GM21367 (cell line): ENCODE measurements around the gene CDC14A.
A peak's percentile ranks its signal among the peaks of the same experiment; 100 is the strongest.
"Not testable (repeated sequence)": the region's sequence is repeated elsewhere in the genome, so short reads cannot be mapped to it uniquely, and the experiment has no call there.

ENCODE experiments used
- ATAC-seq: cut with Tn5 transposase; IDR thresholded peaks from one replicate; pipeline ENCODE4 v1.9.1; 2021; ENCODE audit not compliant: unreplicated experiment

Gene CDC14A

GRCh38 chr1:100332331-100332730 lies 20.0 kb upstream of the CDC14A start:
- ATAC-seq = no peak

GRCh38 chr1:100335436-100335835 lies 16.9 kb upstream of the CDC14A start:
- ATAC-seq = no peak

DNA sequence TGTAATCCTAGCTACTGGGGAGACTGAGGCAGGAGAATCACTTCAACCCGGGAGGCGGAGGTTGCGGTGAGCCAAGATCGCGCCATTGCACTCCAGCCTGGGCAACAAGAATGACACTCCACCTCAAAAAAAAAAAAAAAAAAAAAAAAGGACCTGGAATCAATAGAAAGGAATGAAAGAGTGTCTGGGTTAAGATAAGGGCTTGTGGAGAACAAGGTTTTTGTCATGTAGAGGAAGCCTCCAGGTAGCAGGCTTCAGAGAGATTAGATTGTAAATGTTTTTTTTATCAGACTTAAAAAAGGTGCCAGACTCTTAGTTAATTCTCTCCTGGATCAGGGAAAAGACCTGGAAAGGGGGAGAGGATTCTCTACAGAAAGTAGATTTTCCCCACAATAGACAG lies 14.4 kb upstream of the CDC14A start:
- ATAC-seq = not testable (repeated sequence)

DNA sequence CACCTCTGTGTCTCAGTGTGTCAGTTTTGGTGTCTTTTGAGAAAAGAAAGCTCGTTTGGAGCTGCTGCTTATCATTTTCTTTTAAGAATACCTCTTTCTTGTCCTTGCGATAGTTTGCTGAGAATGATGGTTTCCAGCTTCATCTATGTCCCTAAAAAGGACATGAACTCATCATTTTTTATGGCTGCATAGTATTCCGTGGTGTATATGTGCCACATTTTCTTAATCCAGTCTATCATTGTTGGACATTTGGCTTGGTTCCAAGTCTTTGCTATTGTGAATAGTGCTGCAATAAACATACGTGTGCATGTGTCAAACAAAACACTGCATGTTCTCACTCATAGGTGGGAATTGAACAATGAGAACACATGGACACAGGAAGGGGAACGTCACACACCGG lies 12.6 kb upstream of the CDC14A start:
- not testable (repeated sequence) for ATAC-seq

GRCh38 chr1:100340494-100340893 lies 11.8 kb upstream of the CDC14A start:
- no peak for ATAC-seq

- no peak for ATAC-seq
These were observed 10.0 kb upstream of the CDC14A start for GRCh38 chr1:100342348-100342747.

DNA sequence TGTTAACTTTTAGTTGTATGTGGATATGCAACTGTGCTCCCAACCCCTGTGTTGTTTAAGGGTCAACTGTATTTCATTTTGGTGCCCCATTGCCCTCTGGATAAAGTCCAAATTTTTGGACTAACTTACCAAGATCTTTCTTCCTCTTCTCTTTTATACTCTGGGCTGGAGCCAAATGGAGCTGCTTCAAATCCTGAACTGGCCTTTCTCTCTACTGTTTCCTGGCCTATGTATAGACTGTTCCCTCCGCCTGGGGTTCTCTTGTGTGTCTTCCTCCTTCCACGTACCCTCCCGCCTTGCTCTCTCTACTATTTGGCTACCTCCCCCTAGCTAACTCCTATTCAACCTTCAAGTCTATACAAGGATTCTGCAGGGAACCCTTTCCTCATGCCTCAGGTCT lies 8.4 kb upstream of the CDC14A start:
- ATAC-seq = no peak

- no peak for ATAC-seq
These were observed 7.5 kb upstream of the CDC14A start for GRCh38 chr1:100344774-100345173.

DNA sequence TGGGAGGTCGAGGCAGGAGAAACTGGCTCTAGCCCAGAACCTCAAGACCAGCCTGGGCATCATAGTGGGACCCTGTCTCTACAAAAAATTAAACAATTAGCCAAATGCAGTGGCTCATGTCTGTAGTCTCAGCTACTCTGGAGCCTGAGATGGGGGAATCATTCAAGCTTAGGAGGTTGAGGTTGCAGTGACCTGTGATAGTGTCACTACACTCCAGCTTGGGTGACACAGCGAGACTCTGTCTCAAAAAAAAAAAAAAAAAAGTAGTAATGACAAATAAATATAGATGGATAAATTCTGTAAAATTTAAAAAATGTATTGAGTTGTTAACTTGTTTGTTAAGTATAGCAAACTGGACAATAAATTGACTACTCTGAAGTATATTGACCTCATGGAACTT lies 5.9 kb upstream of the CDC14A start:
- no peak for ATAC-seq

DNA sequence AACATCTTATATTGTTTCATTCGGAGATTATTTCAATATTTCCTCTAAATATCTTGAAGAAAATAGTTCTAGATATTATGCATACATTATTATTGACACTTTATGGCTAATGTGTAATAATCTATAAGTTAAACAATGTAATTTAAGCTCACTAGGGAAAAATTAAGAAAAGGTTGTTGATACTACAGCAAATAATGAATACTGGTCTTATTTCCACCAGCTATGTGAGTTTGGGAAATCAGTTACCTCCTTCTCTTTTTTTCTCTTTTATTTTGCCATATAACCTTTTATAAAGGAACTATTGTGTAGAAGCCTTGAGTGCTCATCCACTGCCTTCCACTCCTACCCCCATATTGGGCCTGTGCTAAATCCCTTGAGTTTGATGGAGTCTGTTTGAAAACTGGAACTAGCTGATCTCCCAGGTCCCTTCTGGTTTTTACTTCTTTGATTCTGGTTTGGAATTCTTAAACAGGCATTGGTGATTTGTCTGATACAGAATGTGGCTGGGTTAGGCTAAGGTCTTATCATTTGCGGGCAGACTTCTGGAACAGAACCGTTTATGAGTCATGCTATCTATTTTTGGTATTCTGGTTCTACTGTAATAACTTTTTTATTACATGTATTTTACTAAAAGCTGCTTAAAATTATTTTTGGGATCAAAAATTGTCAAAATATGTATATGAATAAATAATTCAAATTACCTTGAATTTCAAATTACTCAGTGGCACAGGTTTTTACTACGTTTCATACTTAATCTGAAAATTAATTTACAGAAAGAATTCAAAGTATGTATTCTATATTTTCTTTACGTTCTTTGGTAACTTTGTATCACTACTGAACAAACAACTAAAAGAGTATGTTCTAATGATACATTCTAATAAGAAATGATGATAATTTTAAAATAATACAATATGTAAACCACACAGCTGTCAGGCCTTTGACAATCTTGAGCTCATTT lies 5.0 kb upstream of the CDC14A start:
- ATAC-seq = no peak

- no peak for ATAC-seq
These were observed 3.7 kb upstream of the CDC14A start for GRCh38 chr1:100348549-100349144.

DNA sequence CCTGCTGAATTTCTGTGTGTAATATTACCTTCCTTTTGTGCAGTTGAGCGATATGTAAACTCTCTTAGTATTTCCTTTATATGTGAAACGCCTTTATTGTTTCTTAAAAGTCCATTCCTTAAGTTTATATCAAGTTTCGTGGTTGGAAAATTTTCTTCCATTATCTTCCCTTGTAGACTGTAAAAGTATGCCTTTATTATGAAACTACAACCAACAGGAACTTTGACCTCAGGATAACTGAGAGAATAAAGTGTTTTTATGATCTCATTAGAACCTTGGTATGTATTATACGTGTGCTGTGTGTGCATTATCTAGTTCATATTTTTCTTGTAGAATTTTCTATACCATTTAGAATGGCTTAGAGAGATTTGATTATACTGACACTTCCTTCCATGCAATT lies 3.1 kb upstream of the CDC14A start:
- ATAC-seq = no peak

DNA sequence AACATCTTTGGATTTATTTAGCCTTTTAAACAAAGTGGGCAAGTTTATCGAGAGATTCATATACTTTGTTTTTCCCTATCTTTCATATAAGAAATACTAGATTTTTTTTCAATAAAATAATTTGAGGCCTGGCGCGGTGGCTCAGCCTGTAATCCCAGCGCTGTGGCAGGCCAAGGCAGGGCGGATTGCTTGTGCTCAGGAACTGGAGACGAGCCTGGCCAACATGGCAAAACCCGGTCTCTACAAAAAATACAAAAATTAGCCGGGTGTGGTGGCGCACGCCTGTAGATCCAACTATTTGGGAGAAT lies 1.6 kb upstream of the CDC14A start:
- ATAC-seq = no peak

- ATAC-seq = peak; percentile 65
These were observed 1.0 kb upstream of the CDC14A start for GRCh38 chr1:100351095-100351887.

- ATAC-seq = peak; percentile 28
These were observed 930 bp downstream of the CDC14A start for GRCh38 chr1:100353071-100353801.

- ATAC-seq = no peak
These were observed 1.7 kb downstream of the CDC14A start for GRCh38 chr1:100353988-100354387.

- ATAC-seq = no peak
These were observed 2.7 kb downstream of the CDC14A start for GRCh38 chr1:100354971-100355394.

- no peak for ATAC-seq
These were observed 5.9 kb downstream of the CDC14A start for GRCh38 chr1:100358210-100358609.

GRCh38 chr1:100359139-100359538 lies 6.8 kb downstream of the CDC14A start:
- no peak for ATAC-seq

DNA sequence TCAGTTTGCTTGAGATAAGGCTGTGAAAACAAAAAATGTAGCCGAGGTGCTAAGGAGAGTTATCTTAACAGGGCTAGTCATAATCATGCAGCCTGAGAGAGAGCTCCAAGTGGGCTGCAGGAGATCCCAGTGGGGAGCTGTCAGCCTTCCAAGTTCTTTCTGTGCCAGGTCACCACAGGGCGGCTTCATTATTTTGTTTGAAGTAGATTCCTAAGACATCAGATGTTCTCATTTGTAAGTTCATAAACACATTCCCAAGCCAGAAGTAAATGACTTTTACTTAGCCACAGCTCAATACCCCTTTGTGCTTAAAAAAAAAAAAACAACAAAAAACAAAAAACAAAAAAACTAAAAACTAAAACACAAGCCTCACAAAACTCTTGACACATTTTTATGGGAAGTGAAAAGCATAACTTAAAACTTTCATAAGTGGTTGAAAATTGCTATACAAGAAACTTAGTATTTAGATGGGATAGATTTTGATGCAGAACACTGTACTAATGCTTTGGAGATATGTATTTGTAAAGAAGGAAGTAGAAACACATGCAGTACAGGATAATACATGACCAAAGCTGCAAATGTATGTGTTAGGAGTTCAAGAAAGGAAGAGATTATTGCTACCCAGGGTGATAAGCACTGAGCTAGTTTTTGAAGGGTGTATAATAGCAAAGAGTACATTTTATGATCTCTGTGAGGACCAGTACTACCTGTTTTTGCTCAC lies 8.6 kb downstream of the CDC14A start:
- no peak for ATAC-seq
